ENCODE results near the gene COQ4.

COQ4 gene

GRCh38 chr9:128339761-128340690 lies 17.4 kb downstream of the COQ4 start, which contains the start of gene SLC27A4:
TSS of gene SLC27A4 (plus strand) at chr9:128340527. CDS start at chr9:128343133, 2,606 bp downstream.
- peak within 1 kb of the TSS; percentile 79 for H3K27ac ChIP-seq

GRCh38 chr9:128340691-128341434 lies 18.2 kb downstream of the COQ4 start:
- H3K27ac ChIP-seq, result peak overlapping the region; percentile 79

More at GRCh38 chr9:128339761-128340690, 17.4 kb downstream of the COQ4 start, which contains the start of gene SLC27A4:
- no peak for TF ChIP-seq ZFX (IDR thresholded peaks at IDR 0.05; ENCODE audit: borderline replicate concordance)
- TF ChIP-seq CTCF (IDR thresholded peaks at IDR 0.05), result no peak

GRCh38 chr9:128341435-128341849 lies 18.8 kb downstream of the COQ4 start:
- peak overlapping the region; percentile 79 for H3K27ac ChIP-seq
- TF ChIP-seq ZFX (IDR thresholded peaks at IDR 0.05; ENCODE audit: borderline replicate concordance) (no peak), CTCF (IDR thresholded peaks at IDR 0.05) (peak; percentile 80)

More at GRCh38 chr9:128340691-128341434, 18.2 kb downstream of the COQ4 start:
- TF ChIP-seq CTCF (IDR thresholded peaks at IDR 0.05) (no peak), ZFX (IDR thresholded peaks at IDR 0.05; ENCODE audit: borderline replicate concordance) (no peak)

GRCh38 chr9:128342971-128343680 lies 20.5 kb downstream of the COQ4 start:
- TF ChIP-seq ZFX (IDR thresholded peaks at IDR 0.05; ENCODE audit: borderline replicate concordance) (no peak), CTCF (IDR thresholded peaks at IDR 0.05) (no peak)
- H3K27ac ChIP-seq, result no peak overlapping the region

GRCh38 chr9:128343855-128344254 lies 21.2 kb downstream of the COQ4 start:
- no peak overlapping the region for H3K27ac ChIP-seq
- TF ChIP-seq ZFX (IDR thresholded peaks at IDR 0.05; ENCODE audit: borderline replicate concordance), result no peak
- TF ChIP-seq CTCF (IDR thresholded peaks at IDR 0.05), result no peak

GRCh38 chr9:128344931-128345605 lies 22.4 kb downstream of the COQ4 start:
- no peak overlapping the region for H3K27ac ChIP-seq
- no peak for TF ChIP-seq ZFX (IDR thresholded peaks at IDR 0.05; ENCODE audit: borderline replicate concordance)
- no peak for TF ChIP-seq CTCF (IDR thresholded peaks at IDR 0.05)
